Measurements from ENCODE around the gene PON2. TPM values are rescaled to one million over a fixed set of nuclear protein-coding genes. Genes with fewer than 3 reads are reported as not detected.

The PON2 gene
- total and polyA plus RNA-seq, 2 experiments from 2014 or later: 39.4 to 42.4 TPM

GRCh38 chr7:95478272-95479037 lies 43.6 kb upstream of the PON2 start:
- Histone ChIP-seq H4K20me1 (replicated peaks; ENCODE audit: insufficient read depth) (no peaks in the 10 kb centered on the region), H3K4me1 (ENCODE audit: insufficient read depth) (no peaks in the 10 kb centered on the region), H3K4me3 (no peak overlapping the region), H3K4me2 (no peak overlapping the region), H3K79me2 (replicated peaks; ENCODE audit: insufficient read depth) (no peaks in the 10 kb centered on the region), H3K27me3 (ENCODE audit: insufficient read depth) (no peaks in the 10 kb centered on the region), H3F3A (replicated peaks; ENCODE audit: low read depth) (no peaks in the 10 kb centered on the region), H2AFZ (peak overlapping the region; percentile 80), H3K36me3 (ENCODE audit: insufficient read depth) (no peaks in the 10 kb centered on the region), H3K9me2 (ENCODE audit: insufficient read depth) (no peaks in the 10 kb centered on the region), H3K27ac (ENCODE audit: low read depth) (no peak overlapping the region)
- no peak overlapping the region for H3K4me3 Mint-ChIP-seq
- DNase-seq (ENCODE audit: low spot score): peak; percentile 71
- no peak overlapping the region for H3K27ac Mint-ChIP-seq
- H3K27me3 Mint-ChIP-seq (ENCODE audit: insufficient read depth, low read depth, poor library complexity): no peaks in the 10 kb centered on the region
- H3K9me3 Mint-ChIP-seq: no peaks in the 10 kb centered on the region
- peak; percentile 87; the same call in 2 of the 3 replicates for ATAC-seq
- peaks cover 9% of the 10 kb centered on the region for H3K4me1 Mint-ChIP-seq
- H3K36me3 Mint-ChIP-seq (ENCODE audit: low read depth): no peaks in the 10 kb centered on the region
- TF ChIP-seq CTCF (conservative IDR thresholded peaks at IDR 0.05; ENCODE audit: low read depth in 2 of 2): peak; percentile 66 to 84
- TF ChIP-seq, protein P1, sequence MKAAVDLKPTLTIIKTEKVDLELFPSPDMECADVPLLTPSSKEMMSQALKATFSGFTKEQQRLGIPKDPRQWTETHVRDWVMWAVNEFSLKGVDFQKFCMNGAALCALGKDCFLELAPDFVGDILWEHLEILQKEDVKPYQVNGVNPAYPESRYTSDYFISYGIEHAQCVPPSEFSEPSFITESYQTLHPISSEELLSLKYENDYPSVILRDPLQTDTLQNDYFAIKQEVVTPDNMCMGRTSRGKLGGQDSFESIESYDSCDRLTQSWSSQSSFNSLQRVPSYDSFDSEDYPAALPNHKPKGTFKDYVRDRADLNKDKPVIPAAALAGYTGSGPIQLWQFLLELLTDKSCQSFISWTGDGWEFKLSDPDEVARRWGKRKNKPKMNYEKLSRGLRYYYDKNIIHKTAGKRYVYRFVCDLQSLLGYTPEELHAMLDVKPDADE (IDR thresholded peaks at IDR 0.05): no peak

DNA sequence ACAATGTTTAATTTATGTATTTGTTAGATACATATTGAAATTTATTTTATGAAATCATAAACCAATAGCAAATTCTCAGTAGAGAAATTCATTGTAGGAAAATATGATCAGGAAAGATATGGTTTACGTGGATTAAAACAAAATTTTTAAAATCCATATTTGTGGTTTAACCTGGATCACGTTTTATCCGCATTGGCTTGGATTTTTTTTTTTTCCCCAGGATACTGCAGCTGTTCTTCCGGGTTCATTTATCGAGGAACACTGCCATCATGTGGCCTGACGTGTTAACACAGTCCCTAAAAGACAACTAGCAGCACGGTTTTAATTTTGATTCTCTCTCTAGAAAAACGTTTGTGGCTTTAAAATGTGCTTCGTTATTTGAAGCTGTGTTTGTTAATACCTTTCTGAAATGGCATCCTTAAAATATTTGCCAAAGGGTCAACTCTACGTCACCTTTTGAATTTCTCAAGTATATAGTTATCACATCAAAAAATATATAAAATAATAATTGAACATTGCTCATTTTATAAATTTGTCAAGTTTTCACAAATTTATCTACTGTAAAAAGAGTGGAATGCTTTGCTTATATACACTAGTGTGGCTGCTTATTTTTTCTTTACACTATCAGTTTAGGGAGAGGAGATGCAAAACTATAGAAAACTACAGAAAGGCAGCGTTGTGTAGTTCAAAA lies 42.2 kb upstream of the PON2 start:
- no peak overlapping the region for H3K27ac Mint-ChIP-seq
- peak overlapping the region; percentile 4; the same call in 1 of the 2 replicates for H2AFZ ChIP-seq
- no peak for TF ChIP-seq JUNB (IDR thresholded peaks at IDR 0.05; ENCODE audit: unreplicated experiment)
- no peak for TF ChIP-seq ZNF331 (CRISPR knock-in tag; IDR thresholded peaks at IDR 0.05; ENCODE audit: low read depth)
- no peak for TF ChIP-seq EZH2 (IDR thresholded peaks at IDR 0.05; ENCODE audit: low read depth, unreplicated experiment)
- TF ChIP-seq, protein P2, sequence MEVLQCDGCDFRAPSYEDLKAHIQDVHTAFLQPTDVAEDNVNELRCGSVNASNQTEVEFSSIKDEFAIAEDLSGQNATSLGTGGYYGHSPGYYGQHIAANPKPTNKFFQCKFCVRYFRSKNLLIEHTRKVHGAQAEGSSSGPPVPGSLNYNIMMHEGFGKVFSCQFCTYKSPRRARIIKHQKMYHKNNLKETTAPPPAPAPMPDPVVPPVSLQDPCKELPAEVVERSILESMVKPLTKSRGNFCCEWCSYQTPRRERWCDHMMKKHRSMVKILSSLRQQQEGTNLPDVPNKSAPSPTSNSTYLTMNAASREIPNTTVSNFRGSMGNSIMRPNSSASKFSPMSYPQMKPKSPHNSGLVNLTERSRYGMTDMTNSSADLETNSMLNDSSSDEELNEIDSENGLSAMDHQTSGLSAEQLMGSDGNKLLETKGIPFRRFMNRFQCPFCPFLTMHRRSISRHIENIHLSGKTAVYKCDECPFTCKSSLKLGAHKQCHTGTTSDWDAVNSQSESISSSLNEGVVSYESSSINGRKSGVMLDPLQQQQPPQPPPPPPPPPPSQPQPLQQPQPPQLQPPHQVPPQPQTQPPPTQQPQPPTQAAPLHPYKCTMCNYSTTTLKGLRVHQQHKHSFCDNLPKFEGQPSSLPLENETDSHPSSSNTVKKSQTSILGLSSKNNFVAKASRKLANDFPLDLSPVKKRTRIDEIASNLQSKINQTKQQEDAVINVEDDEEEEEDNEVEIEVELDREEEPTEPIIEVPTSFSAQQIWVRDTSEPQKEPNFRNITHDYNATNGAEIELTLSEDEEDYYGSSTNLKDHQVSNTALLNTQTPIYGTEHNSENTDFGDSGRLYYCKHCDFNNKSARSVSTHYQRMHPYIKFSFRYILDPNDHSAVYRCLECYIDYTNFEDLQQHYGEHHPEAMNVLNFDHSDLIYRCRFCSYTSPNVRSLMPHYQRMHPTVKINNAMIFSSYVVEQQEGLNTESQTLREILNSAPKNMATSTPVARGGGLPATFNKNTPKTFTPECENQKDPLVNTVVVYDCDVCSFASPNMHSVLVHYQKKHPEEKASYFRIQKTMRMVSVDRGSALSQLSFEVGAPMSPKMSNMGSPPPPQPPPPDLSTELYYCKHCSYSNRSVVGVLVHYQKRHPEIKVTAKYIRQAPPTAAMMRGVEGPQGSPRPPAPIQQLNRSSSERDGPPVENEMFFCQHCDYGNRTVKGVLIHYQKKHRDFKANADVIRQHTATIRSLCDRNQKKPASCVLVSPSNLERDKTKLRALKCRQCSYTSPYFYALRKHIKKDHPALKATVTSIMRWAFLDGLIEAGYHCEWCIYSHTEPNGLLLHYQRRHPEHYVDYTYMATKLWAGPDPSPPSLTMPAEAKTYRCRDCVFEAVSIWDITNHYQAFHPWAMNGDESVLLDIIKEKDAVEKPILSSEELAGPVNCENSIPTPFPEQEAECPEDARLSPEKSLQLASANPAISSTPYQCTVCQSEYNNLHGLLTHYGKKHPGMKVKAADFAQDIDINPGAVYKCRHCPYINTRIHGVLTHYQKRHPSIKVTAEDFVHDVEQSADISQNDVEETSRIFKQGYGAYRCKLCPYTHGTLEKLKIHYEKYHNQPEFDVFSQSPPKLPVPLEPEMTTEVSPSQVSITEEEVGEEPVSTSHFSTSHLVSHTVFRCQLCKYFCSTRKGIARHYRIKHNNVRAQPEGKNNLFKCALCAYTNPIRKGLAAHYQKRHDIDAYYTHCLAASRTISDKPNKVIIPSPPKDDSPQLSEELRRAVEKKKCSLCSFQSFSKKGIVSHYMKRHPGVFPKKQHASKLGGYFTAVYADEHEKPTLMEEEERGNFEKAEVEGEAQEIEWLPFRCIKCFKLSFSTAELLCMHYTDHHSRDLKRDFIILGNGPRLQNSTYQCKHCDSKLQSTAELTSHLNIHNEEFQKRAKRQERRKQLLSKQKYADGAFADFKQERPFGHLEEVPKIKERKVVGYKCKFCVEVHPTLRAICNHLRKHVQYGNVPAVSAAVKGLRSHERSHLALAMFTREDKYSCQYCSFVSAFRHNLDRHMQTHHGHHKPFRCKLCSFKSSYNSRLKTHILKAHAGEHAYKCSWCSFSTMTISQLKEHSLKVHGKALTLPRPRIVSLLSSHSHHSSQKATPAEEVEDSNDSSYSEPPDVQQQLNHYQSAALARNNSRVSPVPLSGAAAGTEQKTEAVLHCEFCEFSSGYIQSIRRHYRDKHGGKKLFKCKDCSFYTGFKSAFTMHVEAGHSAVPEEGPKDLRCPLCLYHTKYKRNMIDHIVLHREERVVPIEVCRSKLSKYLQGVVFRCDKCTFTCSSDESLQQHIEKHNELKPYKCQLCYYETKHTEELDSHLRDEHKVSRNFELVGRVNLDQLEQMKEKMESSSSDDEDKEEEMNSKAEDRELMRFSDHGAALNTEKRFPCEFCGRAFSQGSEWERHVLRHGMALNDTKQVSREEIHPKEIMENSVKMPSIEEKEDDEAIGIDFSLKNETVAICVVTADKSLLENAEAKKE (CRISPR knock-in tag; IDR thresholded peaks at IDR 0.05): no peak
- TF ChIP-seq CTCF (conservative IDR thresholded peaks at IDR 0.05; ENCODE audit: low read depth in 2 of 2): peak; percentile 84 to 94
- TF ChIP-seq NANOG (IDR thresholded peaks at IDR 0.05; ENCODE audit: borderline replicate concordance): no peak

More for the DNA sequence above, 42.2 kb upstream of the PON2 start:
- H3K4me2 ChIP-seq: peak overlapping the region; percentile 33; the same call in 1 of the 2 replicates
- H3K4me3 ChIP-seq: no peak overlapping the region
- H3K27me3 ChIP-seq (ENCODE audit: insufficient read depth): no peaks in the 10 kb centered on the region
- Mint-ChIP-seq H3K4me1 (peaks cover 12% of the 10 kb centered on the region), H3K4me3 (no peak overlapping the region), H3K9me3 (no peaks in the 10 kb centered on the region), H3K36me3 (ENCODE audit: low read depth) (no peaks in the 10 kb centered on the region), H3K27me3 (ENCODE audit: insufficient read depth, low read depth, poor library complexity) (no peaks in the 10 kb centered on the region)
- H4K20me1 ChIP-seq (replicated peaks; ENCODE audit: insufficient read depth): no peaks in the 10 kb centered on the region
- 0 out of 2 replicates have a peak, but pooled peaks cover 5% of the 10 kb centered on the region for H3K4me1 ChIP-seq (ENCODE audit: insufficient read depth)
- DNase-seq (ENCODE audit: low spot score): peak; percentile 86
- H3K9me2 ChIP-seq (ENCODE audit: insufficient read depth): 0 out of 2 replicates have a peak, but pooled peaks cover under 1% of the 10 kb centered on the region
- ATAC-seq: peak; percentile 65
- no peak overlapping the region for H3K27ac ChIP-seq (ENCODE audit: low read depth)
- H3K79me2 ChIP-seq (replicated peaks; ENCODE audit: insufficient read depth): no peaks in the 10 kb centered on the region
- no peaks in the 10 kb centered on the region for H3K36me3 ChIP-seq (ENCODE audit: insufficient read depth)
- no peaks in the 10 kb centered on the region for H3F3A ChIP-seq (replicated peaks; ENCODE audit: low read depth)
